NB4 (cell line): ENCODE data around the gene CCNG1.

Experiments
- CTCF ChIP-seq: IDR thresholded peaks from one replicate; pipeline ENCODE4 v1.5.1; 2012; ENCODE audit warnings: low read depth, low read length
- POLR2A ChIP-seq: IDR thresholded peaks from 2 replicates; pipeline ENCODE4 v1.6.1; 2011; ENCODE audit warnings: mild to moderate bottlenecking; ENCODE audit not compliant: insufficient read length; ENCODE audit errors: extremely low read depth
- TF ChIP-seq, protein P1 (sequence below): IDR thresholded peaks from 2 replicates; pipeline ENCODE4 v1.6.1; 2011; ENCODE audit warnings: low read depth, low read length

- TF ChIP-seq CTCF (no peak), POLR2A (no peak)
- TF ChIP-seq, protein P1, sequence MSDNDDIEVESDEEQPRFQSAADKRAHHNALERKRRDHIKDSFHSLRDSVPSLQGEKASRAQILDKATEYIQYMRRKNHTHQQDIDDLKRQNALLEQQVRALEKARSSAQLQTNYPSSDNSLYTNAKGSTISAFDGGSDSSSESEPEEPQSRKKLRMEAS = no peak
Measured at GRCh38 chr5:163410505-163410904, 26.9 kb upstream of the CCNG1 start.
